OCI-M1 (cell line): ENCODE data around the gene NUDT10.
A peak's percentile ranks its signal among the peaks of the same experiment; 100 is the strongest.
"Not testable (repeated sequence)": the region's sequence is repeated elsewhere in the genome, so short reads cannot be mapped to it uniquely, and the experiment has no call there.

Source experiments
- DNase-seq: peaks from one replicate; lab custom pipeline; 2025; lab: John Stamatoyannopoulos, UW

NUDT10 gene

DNA sequence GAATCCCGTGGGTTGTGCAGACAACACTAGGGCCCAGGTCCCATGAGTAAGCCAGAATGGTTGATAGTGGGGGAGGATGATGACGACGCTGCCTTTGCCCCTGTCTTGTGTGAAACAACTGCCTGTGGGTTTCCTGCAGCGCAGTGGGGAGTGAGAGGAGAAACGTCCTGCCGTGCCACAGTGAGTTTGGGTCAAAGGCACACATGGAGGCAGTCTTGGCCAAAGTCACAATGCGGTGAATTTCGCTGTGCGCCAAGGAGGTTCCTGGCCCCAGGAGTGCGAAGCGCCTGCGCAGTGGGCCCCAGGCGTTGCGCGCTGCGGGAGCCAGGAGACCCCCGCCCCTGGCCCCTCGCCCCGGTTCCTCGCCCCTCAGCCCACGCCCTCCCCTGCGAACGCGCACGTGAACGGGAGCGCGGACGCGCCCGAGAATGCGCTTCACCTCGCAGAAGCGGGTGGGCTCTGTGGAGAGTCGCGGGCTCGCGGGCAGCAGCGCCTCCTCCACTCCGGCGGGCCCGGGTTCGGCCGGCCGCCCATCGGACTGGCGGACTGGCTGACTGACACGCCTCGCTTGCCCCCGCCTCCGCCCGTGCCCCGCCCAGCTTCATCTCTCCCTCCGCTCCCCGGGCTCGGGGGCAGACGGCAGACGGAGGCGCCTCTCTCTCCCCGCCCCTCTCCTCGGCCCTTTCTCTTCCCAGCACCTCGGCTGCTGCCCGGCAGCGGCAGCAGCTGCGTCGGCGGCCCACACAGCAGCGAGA, at the start of gene NUDT10:
NUDT10 (plus strand) TSS at position 635 of the 755 bp plus-strand sequence. CDS start 144 bp downstream, outside the sequence.
- DNase-seq, result no peak

DNA sequence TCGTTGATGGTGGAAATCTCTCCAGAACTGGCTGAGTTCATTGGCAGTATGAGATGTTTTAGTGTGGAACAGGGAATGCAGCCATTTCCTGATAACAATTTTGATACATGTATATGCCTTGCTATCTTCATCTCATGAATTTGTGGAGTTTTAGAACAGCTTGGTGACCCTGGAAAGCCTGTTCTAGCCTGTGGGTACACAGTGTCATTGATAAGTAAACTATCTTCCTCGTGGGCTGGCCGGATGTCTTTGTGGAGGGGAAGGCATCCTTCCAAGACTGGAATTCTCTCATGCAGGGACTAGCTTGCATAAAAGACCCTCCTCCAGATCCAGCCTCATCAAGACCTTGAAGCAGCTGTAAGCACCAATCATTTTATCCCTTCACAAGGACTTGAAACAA, 40.2 kb upstream of the NUDT10 start:
- no peak for DNase-seq

DNA sequence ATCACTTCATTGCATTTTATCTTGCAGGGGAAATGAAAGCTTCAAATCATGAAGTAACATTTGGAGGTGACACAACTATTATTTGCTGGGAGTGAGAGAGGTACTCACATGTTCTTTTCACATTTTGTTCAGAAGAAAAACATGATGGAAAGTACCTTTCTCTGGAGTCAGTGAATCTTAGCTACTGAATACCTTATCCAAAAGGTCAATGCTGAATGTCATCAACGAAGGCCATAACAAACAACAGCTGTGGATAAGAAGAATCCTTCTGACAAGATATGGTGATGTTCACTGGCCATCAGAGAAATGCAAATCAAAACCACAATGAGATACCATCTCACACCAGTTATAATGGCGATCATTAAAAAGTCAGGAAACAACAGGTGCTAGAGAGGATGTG, 36.5 kb upstream of the NUDT10 start:
- DNase-seq, result no peak

DNA sequence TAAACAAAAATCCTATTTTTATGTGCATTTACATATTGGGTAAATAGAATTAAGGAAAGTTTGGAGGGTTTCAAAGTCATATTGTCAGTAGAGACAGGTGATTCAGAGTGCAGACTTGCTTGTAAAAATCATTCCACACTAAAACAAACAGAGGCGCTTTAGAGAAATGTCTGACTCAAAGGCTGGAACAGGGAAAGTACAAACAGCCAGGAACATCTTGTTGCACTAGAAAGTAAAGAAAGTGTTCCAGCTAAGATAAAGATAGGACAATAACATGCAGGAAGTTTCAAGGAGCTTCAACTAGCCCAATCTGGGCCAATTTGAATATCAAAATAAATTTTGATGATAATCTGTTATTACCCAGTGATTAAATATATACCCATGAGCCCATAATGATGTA, 16.4 kb upstream of the NUDT10 start:
- no peak for DNase-seq

DNA sequence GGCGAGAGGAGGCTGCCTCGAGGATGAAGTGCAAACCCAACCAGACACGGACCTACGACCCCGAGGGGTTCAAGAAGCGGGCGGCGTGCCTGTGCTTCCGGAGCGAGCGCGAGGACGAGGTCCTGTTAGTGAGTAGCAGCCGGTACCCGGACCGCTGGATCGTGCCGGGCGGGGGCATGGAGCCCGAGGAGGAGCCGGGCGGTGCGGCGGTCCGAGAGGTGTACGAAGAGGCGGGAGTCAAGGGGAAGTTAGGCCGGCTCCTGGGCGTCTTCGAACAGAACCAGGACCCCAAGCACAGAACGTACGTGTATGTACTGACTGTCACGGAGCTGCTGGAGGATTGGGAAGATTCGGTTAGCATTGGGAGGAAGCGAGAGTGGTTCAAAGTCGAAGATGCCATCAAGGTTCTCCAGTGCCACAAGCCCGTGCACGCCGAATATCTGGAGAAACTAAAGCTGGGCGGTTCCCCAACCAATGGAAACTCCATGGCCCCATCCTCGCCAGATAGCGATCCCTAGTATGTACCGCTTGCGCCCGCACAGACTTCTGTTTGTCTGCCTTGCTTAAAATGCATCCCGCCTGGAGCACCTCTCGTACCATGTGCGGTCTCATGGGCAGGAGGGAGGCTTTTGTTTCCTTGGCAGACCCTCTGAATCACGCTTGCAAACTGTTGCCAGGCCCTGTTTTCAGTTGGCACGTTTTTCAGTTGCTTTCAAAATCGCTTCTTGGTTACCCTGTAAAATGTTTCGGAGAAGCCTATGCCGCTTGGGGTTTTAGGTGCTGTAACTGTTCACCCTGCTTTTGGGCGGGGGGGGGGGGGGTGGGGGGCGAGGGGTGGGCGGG, 542 bp downstream of the NUDT10 start:
- not testable (repeated sequence) for DNase-seq

DNA sequence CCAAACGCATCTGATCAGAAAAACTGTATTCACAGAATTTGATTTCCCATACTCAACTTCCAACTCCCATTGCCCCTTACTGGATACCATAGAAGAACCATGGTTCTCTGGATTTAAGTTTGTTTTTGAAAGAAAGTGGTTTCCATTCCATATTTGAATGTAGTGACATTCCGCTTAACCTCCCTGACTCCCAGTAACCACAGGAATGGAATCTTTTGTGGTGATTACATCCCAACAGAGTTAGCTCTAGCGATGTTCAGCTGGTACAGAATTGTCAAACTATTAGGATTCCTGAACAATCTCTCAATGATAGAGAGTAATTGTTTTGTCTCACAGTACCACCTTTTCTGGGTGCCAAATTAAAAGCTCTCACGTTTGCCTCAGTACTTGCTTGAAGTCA, 1.7 kb downstream of the NUDT10 start:
- DNase-seq, result no peak

DNA sequence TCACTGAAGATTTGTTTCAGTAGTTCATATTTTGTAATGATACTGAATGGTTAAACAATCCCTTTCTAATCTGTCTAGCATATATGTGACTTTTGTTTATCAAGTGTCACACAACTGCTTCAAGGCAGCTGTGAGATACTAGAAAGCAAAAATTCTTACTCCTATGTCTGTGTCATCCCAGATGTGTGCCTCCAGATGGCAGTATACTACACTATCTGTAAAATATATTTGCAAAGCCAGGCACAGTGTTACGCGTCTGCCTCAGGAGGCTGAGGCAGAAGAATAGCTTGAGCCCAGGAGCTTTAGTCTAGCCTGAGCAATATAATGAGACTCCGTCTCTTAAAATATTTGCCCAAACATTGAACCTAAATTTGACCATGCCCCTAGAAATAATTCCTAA, 4.0 kb downstream of the NUDT10 start:
- DNase-seq, result peak; percentile 24

DNA sequence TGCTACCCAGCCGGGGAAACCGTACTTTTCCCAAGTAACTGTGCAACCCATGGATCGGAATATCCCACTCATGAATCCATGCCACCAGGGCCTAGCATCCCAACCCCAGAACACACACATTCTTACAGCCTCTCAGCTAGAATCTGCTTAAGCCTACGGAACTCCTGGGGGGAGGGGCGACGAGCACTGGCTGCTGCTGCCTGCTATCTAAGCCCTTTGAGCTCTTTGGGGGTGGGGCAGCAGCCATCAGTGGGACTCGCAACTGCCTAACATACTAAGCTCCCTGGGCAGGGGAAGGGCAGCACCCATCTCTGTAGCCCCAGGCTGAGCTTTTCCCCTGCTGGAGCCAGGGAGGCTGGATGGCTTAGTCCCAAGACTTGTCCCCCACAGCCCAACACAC, 28.6 kb downstream of the NUDT10 start:
- no peak for DNase-seq

DNA sequence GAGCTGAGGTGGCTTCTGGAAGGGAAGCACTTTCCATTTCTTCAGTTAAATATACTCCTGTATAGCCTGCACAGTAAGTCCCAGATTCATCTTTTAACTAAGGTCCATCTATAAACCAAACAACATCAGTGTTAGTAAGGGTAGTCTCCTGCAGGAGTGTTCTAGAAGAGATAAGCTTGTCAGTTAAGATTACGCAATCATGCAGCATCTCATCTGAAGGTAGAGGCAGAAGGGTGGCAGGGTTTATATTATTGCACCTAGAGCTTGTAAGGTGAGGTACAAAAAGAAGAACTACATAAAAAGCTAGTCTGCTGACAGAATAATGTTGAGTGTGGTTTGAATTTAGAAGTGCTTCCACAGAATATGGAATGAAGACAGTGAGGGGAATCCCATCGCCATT, 44.0 kb downstream of the NUDT10 start:
- no peak for DNase-seq
